ENCODE results near the gene SP6. TPM values are rescaled to one million over a fixed set of nuclear protein-coding genes. Genes with fewer than 3 reads are reported as not detected.

Gene SP6
- total RNA-seq, 1 donor from 2014 or later, result 0.19 TPM

DNA sequence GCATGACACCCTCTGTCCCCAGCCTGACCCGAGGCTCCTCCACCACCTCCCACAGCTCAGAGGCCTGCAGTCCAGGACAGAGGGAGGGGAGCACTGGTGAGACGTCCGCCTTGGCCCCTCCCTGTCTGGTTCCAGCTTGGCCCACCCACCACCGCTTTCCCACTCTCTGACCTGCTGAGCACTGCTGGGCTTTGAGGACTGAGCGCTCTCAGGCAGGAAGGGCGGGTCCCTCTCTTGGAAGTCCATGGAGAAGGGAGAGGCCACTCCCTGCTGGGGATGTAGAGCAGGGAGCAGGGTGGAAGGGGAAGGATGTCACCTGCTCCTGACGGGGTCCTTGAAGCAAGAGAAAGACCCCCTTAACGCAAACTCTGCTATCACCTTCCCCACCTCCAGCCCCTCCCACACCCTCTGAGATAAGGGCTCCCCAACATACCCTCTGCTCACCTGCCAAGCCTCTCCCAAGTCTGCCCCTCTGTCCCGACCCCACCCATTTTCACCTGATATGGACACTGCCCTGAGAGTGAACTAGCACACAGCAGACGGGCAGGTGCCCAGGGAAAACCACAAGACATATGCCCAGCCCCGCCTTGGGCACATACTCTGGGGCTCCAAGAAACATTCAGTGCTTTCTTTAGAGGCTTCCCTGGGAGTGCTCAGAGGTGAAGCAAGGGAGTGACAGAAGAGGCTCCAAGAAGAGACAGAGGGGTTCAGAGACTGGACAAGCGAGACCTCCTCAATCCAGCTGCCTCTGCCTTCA, 30.8 kb downstream of the SP6 start:
- DNase-seq (ENCODE audit: missing footprints) (no peak), ATAC-seq (no peak)
- intact Hi-C loops (cut with DNase I), result no loop called here

GRCh38 chr17:47819475-47819874, 31.5 kb downstream of the SP6 start:
- intact Hi-C loops (cut with DNase I), result no loop called here
- ATAC-seq, result no peak
- DNase-seq (ENCODE audit: missing footprints), result no peak

GRCh38 chr17:47818002-47818695, 32.8 kb downstream of the SP6 start:
- ATAC-seq (no peak), DNase-seq (ENCODE audit: missing footprints) (no peak)
- intact Hi-C loops (cut with DNase I), result no loop called here

DNA sequence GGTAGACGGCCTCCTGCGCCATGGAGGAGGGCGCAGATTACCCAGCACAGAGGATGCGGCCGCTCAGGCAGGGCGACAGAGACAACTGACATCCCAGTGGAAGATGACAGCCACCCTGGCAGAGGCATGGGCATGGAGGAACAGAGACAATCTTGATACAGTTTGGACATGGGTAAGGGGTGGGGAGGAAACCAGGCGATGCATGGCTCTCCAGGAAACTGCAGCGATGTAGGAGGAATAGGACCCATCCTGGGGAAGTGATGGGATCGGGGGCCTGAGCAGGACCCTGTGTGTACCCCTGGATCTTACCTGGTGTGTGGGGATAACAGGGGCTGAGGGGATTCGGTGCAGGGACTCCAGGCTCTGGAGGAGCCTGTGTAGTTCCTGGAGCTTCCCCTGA, 34.0 kb downstream of the SP6 start:
- intact Hi-C loops (cut with DNase I), result no loop called here
- ATAC-seq, result no peak
- no peak for DNase-seq (ENCODE audit: missing footprints)

DNA sequence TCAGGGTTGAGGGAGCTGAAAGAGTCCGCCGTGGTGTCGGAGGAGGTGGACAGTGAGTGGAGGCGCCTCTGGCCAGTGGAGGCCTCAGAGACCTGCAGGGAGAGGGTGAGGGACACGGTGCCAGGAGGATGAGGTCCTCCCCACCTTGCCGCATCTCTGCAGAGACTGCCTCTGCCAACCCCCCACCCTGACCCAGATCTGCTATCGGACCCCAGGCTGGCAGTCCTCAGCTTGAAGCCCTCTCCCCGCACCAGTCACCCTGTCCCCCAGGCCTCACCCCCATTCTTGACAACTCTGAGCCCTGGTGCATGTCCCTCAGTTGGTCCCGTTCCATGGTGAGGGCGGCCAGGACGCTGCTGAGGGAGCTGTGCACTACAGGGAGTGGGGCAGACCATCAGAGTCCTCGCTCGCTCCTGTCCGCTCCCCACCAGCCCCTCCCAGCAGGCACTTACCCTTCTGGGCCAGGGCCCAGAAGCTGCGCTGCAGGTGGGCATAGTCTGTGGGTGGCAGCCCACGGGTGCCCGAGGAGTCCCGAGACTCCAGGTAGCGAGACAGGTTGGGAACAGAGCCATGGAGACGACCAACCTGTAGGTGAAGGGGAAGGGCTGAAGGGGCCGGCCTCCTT, 34.7 kb downstream of the SP6 start:
- no peak for ATAC-seq
- intact Hi-C loops (cut with DNase I), result no loop called here
- DNase-seq (ENCODE audit: missing footprints), result no peak

DNA sequence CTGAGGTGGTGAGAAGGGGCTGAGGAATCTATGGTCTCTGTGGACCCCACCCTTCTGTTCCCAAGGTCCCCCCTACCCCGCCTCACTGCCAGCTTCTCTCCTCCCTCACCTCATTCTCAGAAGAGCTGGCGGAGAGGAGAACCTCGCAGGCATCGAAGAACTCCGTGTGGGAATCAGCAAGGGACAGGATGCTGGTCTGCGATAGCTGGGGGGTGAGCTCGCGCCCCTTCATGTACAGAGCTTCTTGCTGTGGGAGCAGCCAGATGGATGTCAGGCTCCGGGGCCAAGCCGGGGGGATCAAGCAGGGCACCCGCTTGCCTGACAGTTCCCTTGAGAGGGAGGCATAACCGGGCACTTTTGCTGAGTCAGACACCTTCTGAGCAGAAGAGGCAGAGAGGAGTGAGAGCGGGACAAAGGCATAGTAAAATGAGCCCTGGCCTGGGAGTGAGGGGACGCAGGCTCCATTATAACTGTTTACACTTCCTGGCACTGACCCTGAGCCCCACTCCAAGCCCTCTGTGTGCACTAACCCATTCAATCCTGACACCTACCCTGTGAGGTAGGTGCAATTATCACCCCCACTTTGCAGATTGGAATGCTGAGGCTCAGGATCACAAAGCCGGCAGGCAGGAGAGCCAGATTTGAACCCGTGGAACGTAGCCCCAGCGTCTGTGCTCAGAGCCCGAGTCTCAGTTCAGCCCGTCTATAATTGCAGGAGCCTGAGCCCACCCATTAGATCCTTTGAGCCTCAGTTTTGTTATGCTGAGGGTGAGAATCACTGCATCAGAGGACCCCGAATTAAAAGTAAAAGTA, 35.7 kb downstream of the SP6 start:
- intact Hi-C loops (cut with DNase I), result no loop called here
- ATAC-seq (no peak), DNase-seq (ENCODE audit: missing footprints) (no peak)

GRCh38 chr17:47813512-47814031, 37.4 kb downstream of the SP6 start:
- ATAC-seq, result no peak

DNA sequence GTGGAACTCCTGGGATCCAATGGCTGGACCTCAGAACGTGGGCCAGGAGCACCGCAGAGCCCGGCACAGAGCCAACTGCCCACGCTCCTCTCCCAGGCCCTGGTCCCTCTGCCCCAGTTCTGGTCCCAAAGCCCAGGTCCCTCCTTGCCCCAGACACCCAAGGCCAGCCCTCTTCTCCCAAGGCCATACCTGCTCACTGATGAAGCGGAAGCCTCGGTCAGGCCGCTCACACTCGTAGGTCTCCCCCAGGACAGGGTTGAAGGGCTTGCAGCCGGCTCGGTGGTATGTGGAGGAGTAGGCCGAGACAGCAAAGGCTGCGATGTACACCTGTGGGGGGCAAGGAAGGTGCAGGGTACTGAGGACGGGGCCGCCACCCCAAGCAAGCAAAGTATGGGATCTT, 37.9 kb downstream of the SP6 start:
- intact Hi-C loops (cut with DNase I), result no loop called here
- ATAC-seq, result no peak
- DNase-seq (ENCODE audit: missing footprints), result no peak

More at GRCh38 chr17:47813512-47814031, 37.4 kb downstream of the SP6 start:
- intact Hi-C loops (cut with DNase I), result no loop called here
- no peak for DNase-seq (ENCODE audit: missing footprints)

GRCh38 chr17:47812146-47812920, 38.6 kb downstream of the SP6 start:
- no peak for ATAC-seq
- intact Hi-C loops (cut with DNase I), result no loop called here
- DNase-seq (ENCODE audit: missing footprints), result no peak

DNA sequence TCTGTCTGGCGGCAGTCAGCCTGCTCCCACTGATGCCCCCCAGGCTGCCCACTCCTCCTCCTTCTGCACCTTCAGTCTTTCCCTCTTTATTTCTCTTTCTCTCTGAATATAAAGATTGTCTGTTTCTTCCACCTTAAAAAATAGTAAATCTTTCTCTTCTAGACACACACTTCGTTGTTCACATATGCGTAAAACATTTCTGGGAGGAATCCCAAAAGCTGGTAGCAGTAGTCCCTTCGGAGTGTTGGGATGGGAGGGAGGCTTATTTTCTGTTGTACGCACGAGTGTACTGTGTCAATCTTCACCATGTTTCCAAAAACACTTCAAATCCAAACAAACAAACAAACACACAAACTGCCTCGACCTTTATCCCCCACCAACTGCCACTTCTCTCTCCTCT, 39.3 kb downstream of the SP6 start:
- intact Hi-C loops (cut with DNase I), result no loop called here
- no peak for DNase-seq (ENCODE audit: missing footprints)
- ATAC-seq, result no peak

DNA sequence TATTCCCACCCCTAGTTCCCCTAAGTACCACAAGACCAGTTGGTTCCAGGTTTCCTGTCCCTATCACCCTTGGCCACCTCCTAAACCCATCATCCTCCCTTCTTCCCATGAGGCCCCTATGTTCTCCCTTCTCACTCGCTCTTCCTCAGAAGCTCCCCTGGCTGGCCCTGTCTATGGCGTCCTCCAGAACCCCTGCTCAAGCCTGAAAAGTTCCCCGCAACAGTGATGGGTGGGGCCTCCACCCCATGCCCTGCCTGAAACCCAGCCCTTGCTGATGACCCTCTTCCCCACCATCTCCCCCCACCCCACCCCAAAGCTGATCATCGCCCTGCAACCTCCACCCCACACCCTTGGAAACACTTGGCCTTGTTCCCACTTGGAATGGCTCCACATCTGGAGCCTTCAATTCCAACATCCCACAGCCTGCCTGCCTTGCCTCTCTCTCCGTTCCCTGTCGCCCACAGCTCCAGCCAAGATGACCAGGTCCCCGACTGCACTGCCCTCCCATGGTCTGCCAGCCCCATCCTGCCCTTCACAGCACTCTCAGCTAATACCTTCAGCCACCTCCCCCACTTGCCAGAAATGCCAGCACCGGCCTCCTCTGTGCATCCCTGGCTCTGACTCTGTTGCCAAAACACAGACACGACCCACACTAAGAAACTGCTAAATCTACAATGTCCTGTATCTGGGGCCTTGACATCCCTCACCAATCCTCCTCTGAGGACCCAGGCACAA, 39.9 kb downstream of the SP6 start:
- no peak for ATAC-seq
- no peak for DNase-seq (ENCODE audit: missing footprints)
- intact Hi-C loops (cut with DNase I), result no loop called here

DNA sequence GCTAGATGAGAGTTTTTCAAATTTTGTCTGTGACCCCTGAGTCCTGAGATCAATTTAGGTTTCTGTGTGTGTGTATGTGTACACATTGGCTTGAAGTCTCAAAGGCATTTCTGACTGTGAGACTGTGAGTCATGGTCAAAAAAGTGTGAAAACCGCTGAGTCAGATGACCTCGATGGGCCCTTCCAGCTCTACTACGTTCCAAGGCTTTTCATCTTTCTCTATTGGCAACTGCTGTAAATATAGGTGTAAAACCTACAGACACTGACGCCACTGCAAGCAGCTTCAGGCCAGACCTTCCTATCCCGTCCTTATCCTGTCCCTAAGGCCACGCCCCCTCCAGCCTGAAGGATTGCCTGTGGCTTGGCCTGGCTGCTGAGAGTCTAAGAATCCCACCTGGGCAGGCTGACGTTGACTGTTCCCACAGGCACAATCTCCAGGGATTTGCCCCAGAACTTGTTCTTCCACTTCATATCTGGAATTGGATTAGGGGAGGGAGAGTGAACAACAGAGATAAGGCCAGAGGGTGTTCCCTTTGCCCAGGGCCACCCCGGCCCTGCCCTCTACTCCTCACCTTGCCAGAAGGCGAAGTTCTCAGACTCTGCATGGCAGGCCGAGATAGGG, 40.7 kb downstream of the SP6 start:
- intact Hi-C loops (cut with DNase I), result no loop called here
- ATAC-seq, result no peak

GRCh38 chr17:47808830-47809480, 42.0 kb downstream of the SP6 start:
- ATAC-seq, result no peak
- intact Hi-C loops (cut with DNase I), result no loop called here
- no peak for DNase-seq (ENCODE audit: missing footprints)

More for the DNA sequence above, 40.7 kb downstream of the SP6 start:
- no peak for DNase-seq (ENCODE audit: missing footprints)

- intact Hi-C loops (cut with DNase I), result no loop called here
- no peak for DNase-seq (ENCODE audit: missing footprints)
- no peak for ATAC-seq
These were observed 42.7 kb downstream of the SP6 start for GRCh38 chr17:47808036-47808829.

DNA sequence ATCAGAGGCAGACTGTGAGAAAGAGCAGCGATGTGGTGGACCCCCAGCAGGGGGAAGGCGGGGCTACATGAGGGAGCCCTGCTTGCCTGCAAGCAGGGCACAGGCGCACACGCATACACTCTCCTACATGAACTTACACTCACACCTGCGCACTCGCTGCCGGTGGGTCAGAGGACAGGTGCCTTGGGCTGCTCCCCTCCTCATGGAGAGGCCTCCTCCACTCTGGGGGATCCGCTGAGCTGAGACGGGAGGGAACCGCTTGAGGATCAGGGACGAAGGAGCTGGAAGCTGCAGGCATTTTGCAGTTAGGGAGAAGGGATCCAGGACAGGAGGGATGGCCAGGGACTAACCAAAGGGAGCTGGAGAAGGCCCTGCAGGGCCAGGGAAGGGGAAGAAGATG, 43.5 kb downstream of the SP6 start:
- intact Hi-C loops (cut with DNase I), result no loop called here
- DNase-seq (ENCODE audit: missing footprints), result no peak
- no peak for ATAC-seq

GRCh38 chr17:47806913-47807255, 44.1 kb downstream of the SP6 start:
- intact Hi-C loops (cut with DNase I), result no loop called here
- ATAC-seq (no peak), DNase-seq (ENCODE audit: missing footprints) (no peak)
